GM13976 (cell line): ENCODE data around the gene REPS2.

ENCODE experiments used
- DNase-seq: peaks from one replicate; pipeline ENCODE4 v3.0.0; 2012; ENCODE audit warnings: low spot score
- CTCF ChIP-seq: IDR thresholded peaks from 2 replicates; pipeline ENCODE4 v1.5.1; 2012; ENCODE audit warnings: borderline replicate concordance, mild to moderate bottlenecking; ENCODE audit not compliant: insufficient read depth; ENCODE audit errors: extremely low read depth, missing control alignments, control extremely low read depth
- in situ Hi-C: fragments of 300-500 bp; cut with MboI; formaldehyde crosslinking; loops from one replicate; pipeline ENCODE4 v1.12.0; 2022; ENCODE audit warnings: low sequenced_read_pairs, mixed read lengths, inconsistent platforms; ENCODE audit not compliant: unreplicated experiment

REPS2 gene

GRCh38 chrX:17024886-17025285 is 78.4 kb downstream of the REPS2 start:
- TF ChIP-seq CTCF = no peak
- in situ Hi-C loops = no loop called here

DNA sequence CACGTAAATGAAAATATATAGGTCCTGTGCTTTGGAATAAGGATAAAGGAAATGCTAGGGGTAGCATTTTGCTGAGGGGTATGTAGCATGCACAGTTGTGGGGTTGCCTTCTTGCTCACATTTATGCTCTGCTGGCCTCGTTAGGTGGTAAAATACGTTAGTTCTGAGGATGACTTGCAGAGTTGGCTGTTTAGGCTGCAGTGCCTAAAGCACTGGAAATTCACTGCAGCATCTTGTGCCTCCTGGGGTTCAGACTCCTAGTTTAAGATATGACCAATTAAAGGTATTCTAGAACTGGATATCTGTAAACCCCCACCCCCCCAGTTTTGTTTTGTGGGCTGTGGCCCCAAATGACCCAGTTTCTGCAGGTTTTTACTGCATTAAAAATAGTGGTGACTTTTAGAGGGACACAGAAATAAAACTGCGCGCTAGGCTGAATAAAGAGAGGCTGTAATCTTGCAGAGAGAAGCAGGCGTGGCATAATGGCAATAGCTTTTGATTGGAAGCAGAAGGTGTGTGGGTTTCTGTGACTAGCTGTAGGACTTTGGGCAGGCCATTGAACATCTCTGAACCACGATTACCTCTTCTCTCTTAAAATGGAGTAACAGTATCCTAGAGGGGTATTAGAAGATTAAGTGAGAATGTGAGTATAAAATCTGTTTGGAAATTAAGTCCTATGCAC is 79.3 kb downstream of the REPS2 start:
- in situ Hi-C loops = no loop called here
- no peak for DNase-seq
- no peak for TF ChIP-seq CTCF

More at GRCh38 chrX:17024886-17025285, 78.4 kb downstream of the REPS2 start:
- no peak for DNase-seq

- TF ChIP-seq CTCF = no peak
- in situ Hi-C loops = no loop called here
- DNase-seq = no peak
Observed at GRCh38 chrX:17027931-17028330, 81.5 kb downstream of the REPS2 start.

GRCh38 chrX:17028356-17028755 is 81.9 kb downstream of the REPS2 start:
- no peak for DNase-seq
- no peak for TF ChIP-seq CTCF
- in situ Hi-C loops = no loop called here

DNA sequence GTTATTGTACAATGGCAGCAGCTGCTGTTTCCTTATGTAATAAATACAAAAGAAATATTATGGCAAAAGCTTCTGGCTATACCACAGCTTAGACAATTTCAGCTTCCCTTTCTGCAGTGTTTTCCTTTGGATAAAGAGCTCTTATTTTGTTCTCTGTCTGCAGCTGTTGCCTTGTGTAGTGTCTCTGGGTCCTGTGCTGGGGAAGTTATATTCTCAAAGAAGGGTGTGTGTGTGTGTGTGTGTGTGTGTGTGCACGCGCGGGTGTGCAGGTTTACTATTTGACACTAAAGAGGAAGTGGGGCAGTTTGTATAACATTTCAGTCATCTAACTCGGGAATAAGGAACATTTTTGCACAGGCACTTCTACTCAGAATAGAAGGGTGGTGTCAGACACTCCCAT is 83.6 kb downstream of the REPS2 start:
- in situ Hi-C loops = no loop called here
- no peak for DNase-seq
- TF ChIP-seq CTCF = no peak

DNA sequence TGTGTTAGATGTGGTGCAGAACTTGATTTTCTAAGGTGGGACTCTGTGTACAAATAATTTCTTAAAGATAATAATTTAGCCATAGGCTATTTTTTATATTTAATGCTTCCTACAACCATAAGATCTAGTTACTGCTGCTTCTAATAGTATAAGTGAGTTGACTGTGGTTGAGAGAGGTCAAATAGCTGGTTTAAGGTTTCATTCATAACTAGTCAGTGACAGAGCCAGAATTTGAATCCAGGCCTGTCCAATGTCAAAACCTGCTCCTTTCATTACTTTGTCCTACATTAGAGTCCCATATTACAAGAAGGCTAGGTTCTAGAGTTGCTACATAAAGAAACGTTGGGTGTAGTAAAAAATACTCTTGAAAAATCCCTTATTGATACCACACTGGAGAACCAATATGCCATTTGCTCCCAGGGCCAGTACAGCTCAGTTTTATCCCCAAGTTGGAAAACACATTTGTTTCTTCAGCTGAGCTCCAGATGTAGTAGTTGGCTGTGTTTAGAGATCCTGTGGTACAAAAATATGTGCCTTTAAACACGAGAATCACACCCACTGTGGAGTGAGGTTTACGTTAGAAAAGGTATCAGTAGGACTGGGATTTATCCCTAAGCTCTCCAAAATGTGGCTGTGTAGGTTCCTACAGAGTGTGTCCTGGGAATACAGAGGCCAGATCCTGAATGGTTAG is 84.3 kb downstream of the REPS2 start:
- no peak for DNase-seq
- TF ChIP-seq CTCF = no peak
- in situ Hi-C loops = no loop called here
